A549 (cell line): ENCODE measurements around the gene IER5L. TPM values are rescaled to one million over a fixed set of nuclear protein-coding genes. Genes with fewer than 3 reads are reported as not detected.

Experiments
- ATAC-seq, 2 experiments: fragments of 200-7000 bp in 1 of 2; fragments of >200 bp in 1 of 2; cut with Nextera tagmentation in 1 of 2; cut with Tn5 transposase in 1 of 2; 3 replicates each; pipeline versions ENCODE4 v1.8.0 to v1.9.1; 2018 to 2020; ENCODE audit warnings: mild to moderate bottlenecking in 1 of 2, moderate library complexity in 1 of 2
- CTCF ChIA-PET: fragments of 300-600 bp; sonication (Branson Sonifier 250); formaldehyde crosslinking; extraction: SDS; loops from one replicate; lab custom pipeline; 2021; ENCODE audit warnings: antibody characterized with exemption, inconsistent platforms; lab: Yijun Ruan, JAX
- POLR2A ChIA-PET: fragments of 350-600 bp; formaldehyde crosslinking; extraction: SDS; loops from one replicate; lab custom pipeline; 2021; ENCODE audit warnings: antibody characterized with exemption, inconsistent platforms; lab: Yijun Ruan, JAX
- DNase-seq, 2 experiments: peaks; one replicate each; pipeline versions ENCODE4 v3.0.0 to v3.0.0-alpha.2; 2011 to 2016; ENCODE audit warnings: low read depth in 1 of 2, low spot score in 1 of 2
- FAIRE-seq: peaks from 2 replicates; lab custom pipeline; 2011; peaks lifted over from hg19 to GRCh38; lab: Jason Lieb, UNC
- H3K27ac ChIP-seq, 2 experiments: fragments of >200 bp; sonication (Bioruptor Twin); formaldehyde crosslinking; 3 replicates each; pipeline ENCODE4 v1.5.1; 2016 to 2017
- H3K4me1 ChIP-seq: fragments of >200 bp; sonication (Bioruptor Twin); formaldehyde crosslinking; 3 replicates; pipeline ENCODE4 v1.6.1; 2016
- H3K4me2 ChIP-seq: fragments of >200 bp; sonication (Bioruptor Twin); formaldehyde crosslinking; 3 replicates; pipeline ENCODE4 v1.6.1; 2016
- H3K4me3 ChIP-seq: fragments of >200 bp; sonication (Bioruptor Twin); formaldehyde crosslinking; 3 replicates; pipeline ENCODE4 v1.5.1; 2016
- H3K9me3 ChIP-seq: fragments of >200 bp; sonication (Bioruptor Twin); formaldehyde crosslinking; 3 replicates; pipeline ENCODE4 v1.6.1; 2016
- CBX8 ChIP-seq: fragments of 200-600 bp; sonication (generic); IDR thresholded peaks from 2 replicates; pipeline ENCODE4 v1.6.1; 2016
- ESRRA ChIP-seq: fragments of 150-350 bp; IDR thresholded peaks from 2 replicates; pipeline ENCODE4 v1.6.1; 2014; ENCODE audit warnings: mild to moderate bottlenecking, low read length, borderline replicate concordance
- FOSL2 ChIP-seq, 2 experiments: fragments of 450-650 bp in 1 of 2; fragments of >200 bp in 1 of 2; sonication (Bioruptor Twin) in 1 of 2; formaldehyde crosslinking; IDR thresholded peaks; 2 replicates each; pipeline versions ENCODE4 v1.5.0 to v1.6.1; 2016 to 2020; ENCODE audit warnings: mild to moderate bottlenecking in 1 of 2, moderate library complexity in 1 of 2
- GATA3 ChIP-seq: IDR thresholded peaks from 2 replicates; pipeline ENCODE4 v1.6.1; 2012; ENCODE audit warnings: borderline replicate concordance
- HDAC2 ChIP-seq: fragments of 200-600 bp; sonication (generic); IDR thresholded peaks from 2 replicates; pipeline ENCODE4 v1.6.1; 2016
- HEYL ChIP-seq: fragments of 250-450 bp; sonication (Bioruptor Pico); IDR thresholded peaks from 2 replicates; pipeline ENCODE4 v1.8.0; 2021; ENCODE audit warnings: mild to moderate bottlenecking, moderate library complexity
- HOXA7 ChIP-seq: fragments of 250-450 bp; sonication (Bioruptor Pico); IDR thresholded peaks from 2 replicates; pipeline ENCODE4 v1.5.0; 2020; ENCODE audit warnings: mild to moderate bottlenecking, moderate library complexity
- JUN ChIP-seq, 2 experiments: fragments of >200 bp; sonication (Bioruptor Twin); formaldehyde crosslinking; IDR thresholded peaks; 2 replicates in 1 of 2; 3 replicates in 1 of 2; pipeline ENCODE4 v1.6.1; 2016 to 2017
- KDM1A ChIP-seq: fragments of 200-600 bp; sonication (generic); IDR thresholded peaks from 2 replicates; pipeline ENCODE4 v1.6.1; 2016; ENCODE audit warnings: low read depth, mild to moderate bottlenecking
- MAFK ChIP-seq: fragments of 450-650 bp; IDR thresholded peaks from 2 replicates; pipeline ENCODE4 v1.6.1; 2014; ENCODE audit not compliant: partially characterized antibody
- MYC ChIP-seq: IDR thresholded peaks from 2 replicates; pipeline ENCODE4 v1.6.1; 2012; ENCODE audit warnings: mild to moderate bottlenecking, inconsistent platforms, low read length, improper control_type of control experiment, borderline replicate concordance
- NFE2L2 ChIP-seq: fragments of 150-350 bp; conservative IDR thresholded peaks from 2 replicates; pipeline ENCODE4 v1.6.1; 2014; ENCODE audit warnings: low read length
- NPAS2 ChIP-seq: fragments of 250-450 bp; sonication (Bioruptor Pico); IDR thresholded peaks from 2 replicates; pipeline ENCODE4 v1.8.0; 2022; ENCODE audit warnings: mild to moderate bottlenecking, moderate library complexity, borderline replicate concordance
- NR3C1 ChIP-seq: fragments of >200 bp; sonication (Bioruptor Twin); formaldehyde crosslinking; IDR thresholded peaks from 3 replicates; pipeline ENCODE4 v1.6.1; 2017
- PHF8 ChIP-seq: fragments of 200-600 bp; sonication (generic); IDR thresholded peaks from 2 replicates; pipeline ENCODE4 v1.6.1; 2016; ENCODE audit warnings: low read depth, mild to moderate bottlenecking, antibody characterized with exemption, moderate library complexity, borderline replicate concordance
- RFX5 ChIP-seq: fragments of 450-650 bp; IDR thresholded peaks from 2 replicates; pipeline ENCODE4 v1.7.1; 2014; ENCODE audit warnings: antibody characterized with exemption, mild to moderate bottlenecking, moderate library complexity
- SMC3 ChIP-seq: fragments of >200 bp; sonication (Bioruptor Twin); formaldehyde crosslinking; IDR thresholded peaks from 3 replicates; pipeline ENCODE4 v1.6.1; 2018; ENCODE audit warnings: inconsistent platforms
- ZC3H11A ChIP-seq: fragments of 450-650 bp; IDR thresholded peaks from 2 replicates; pipeline ENCODE4 v1.6.1; 2014; ENCODE audit warnings: antibody characterized with exemption, mild to moderate bottlenecking
- ZNF302 ChIP-seq: fragments of 250-450 bp; sonication (Bioruptor Pico); IDR thresholded peaks from 2 replicates; pipeline ENCODE4 v1.9.0; 2021; ENCODE audit warnings: inconsistent platforms, mild to moderate bottlenecking, moderate library complexity
- ZSCAN20 ChIP-seq: fragments of 250-450 bp; sonication (Bioruptor Pico); IDR thresholded peaks from 2 replicates; pipeline ENCODE4 v1.8.0; 2022; ENCODE audit warnings: mild to moderate bottlenecking, moderate library complexity
- WGBS: methylation state at CpG from one replicate; pipeline ENCODE4 v1.1.6; 2017; ENCODE audit errors: missing lambda C conversion rate; 5-methylcytosine and 5-hydroxymethylcytosine counted together
- polyA plus RNA-seq, 4 experiments: library from polyadenylated mRNA; depleted of rRNA in 3 of 4; stranded (reverse); fragments of >200 nt; fragmentation: RNase III in 1 of 4; extraction: RNeasy Plus Mini Kit Qiagen cat#74134 plus additional on column Dnase treatment in 1 of 4; gene quantifications; 2 replicates in 3 of 4; 3 replicates in 1 of 4; pipeline ENCODE4 v1.2.3, GENCODE V29; 2011 to 2017
- TF ChIP-seq, protein P1 (sequence below): fragments of 250-450 bp; sonication (Bioruptor Pico); IDR thresholded peaks from 2 replicates; pipeline ENCODE4 v1.5.0; 2020; ENCODE audit warnings: low read depth, mild to moderate bottlenecking, moderate library complexity
- TF ChIP-seq, protein P2 (sequence below): fragments of >200 bp; sonication (Bioruptor Twin); formaldehyde crosslinking; IDR thresholded peaks from 3 replicates; pipeline ENCODE4 v1.6.1; 2016

The IER5L gene
- polyA plus RNA-seq, 2 of the 4 experiments (the other 2 are of a cell fraction): 25.1 to 67.5 TPM

DNA sequence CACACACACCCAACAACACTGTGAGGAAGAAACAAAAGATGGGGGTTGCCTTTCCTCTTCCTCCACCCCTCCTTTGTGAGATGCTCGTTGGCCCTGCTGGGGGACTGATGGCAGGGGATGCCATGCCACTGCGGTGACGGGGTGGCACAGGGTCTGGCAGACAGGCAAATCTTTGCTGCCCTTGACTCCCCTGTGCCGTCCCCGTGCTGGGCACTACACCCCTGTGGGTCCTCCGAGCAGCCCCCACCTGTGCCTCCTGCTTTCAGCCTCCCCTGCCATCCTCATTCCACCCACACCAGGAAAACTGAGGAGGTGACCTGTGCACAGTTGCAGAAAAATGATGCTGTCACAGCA is 40.2 kb upstream of the IER5L start (continued):
- TF ChIP-seq, protein P1, sequence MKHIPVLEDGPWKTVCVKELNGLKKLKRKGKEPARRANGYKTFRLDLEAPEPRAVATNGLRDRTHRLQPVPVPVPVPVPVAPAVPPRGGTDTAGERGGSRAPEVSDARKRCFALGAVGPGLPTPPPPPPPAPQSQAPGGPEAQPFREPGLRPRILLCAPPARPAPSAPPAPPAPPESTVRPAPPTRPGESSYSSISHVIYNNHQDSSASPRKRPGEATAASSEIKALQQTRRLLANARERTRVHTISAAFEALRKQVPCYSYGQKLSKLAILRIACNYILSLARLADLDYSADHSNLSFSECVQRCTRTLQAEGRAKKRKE (CRISPR knock-in tag): no peak
- TF ChIP-seq, all 56 proteins: peak for 0

DNA sequence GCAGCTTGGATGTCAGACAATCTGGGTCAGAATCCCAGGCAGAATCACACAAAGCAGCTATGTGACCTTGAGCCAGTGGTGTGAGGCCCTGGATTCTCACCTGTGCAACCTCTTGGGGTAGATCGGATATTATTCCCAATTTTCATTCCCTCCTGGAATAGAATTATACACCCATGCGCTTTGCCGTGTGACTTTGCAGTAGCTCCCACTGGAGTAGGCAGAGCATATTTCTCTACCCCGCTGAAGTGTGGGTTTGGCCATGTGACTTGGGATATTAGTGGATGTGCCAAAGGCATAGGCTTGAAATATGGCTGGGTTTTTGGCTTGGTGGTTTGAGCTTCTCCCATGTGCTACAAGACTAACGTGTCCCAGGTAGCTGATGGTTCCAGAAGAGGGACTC is 35.5 kb upstream of the IER5L start:
- ChIA-PET POLR2A (no interaction called here), CTCF (no interaction called here)
- TF ChIP-seq MAFK (no peak), GATA3 (no peak), ZC3H11A (no peak), HEYL (CRISPR knock-in tag) (no peak), ESRRA (no peak), ZSCAN20 (CRISPR knock-in tag) (no peak), NPAS2 (CRISPR knock-in tag) (no peak), NFE2L2 (no peak), KDM1A (no peak), SMC3 (no peak)

DNA sequence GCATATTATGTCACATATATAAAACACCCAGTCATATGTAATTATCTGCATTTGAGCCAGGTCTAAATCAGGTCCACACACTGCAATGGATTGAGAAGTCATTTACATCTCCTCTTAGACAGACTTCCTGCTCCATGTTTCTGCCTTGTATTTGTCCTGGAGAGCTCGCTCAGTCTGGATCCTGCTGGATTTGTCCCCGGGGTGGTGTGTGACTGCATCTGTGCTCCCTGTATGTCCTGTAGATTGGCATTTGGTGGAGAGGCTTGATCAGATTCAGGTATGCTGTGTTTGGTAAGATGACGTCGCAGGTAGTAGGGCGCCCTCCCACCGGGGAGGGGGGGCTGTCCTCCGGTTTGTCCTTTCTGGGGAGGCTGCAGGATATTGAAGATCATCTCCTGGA is 33.6 kb upstream of the IER5L start:
- ChIA-PET CTCF (interaction anchor here (1.4 to 2.2 kb wide), 2 partner anchors 19 to 29 kb away, joined by 4 to 9 read pairs; no protein-coding TSS in a partner anchor), POLR2A (interaction anchor here (2.1 kb wide), 1 partner anchor 33 kb away, joined by 7 read pairs; the partner anchor contains the start of gene IER5L)
- Histone ChIP-seq H3K9me3 (no peaks in the 10 kb centered on the region), H3K4me1 (no peaks in the 10 kb centered on the region), H3K4me2 (no peak overlapping the region), H3K4me3 (no peak overlapping the region), H3K27ac (no peak overlapping the region)
- ATAC-seq: no peak
- FAIRE-seq: no peak
- DNase-seq: no peak
- TF ChIP-seq PHF8 (no peak), FOSL2 (IDR thresholded peaks at IDR 0.05) (no peak), FOSL2 (CRISPR knock-in tag; IDR thresholded peaks at IDR 0.05) (no peak)
- TF ChIP-seq, protein P2, sequence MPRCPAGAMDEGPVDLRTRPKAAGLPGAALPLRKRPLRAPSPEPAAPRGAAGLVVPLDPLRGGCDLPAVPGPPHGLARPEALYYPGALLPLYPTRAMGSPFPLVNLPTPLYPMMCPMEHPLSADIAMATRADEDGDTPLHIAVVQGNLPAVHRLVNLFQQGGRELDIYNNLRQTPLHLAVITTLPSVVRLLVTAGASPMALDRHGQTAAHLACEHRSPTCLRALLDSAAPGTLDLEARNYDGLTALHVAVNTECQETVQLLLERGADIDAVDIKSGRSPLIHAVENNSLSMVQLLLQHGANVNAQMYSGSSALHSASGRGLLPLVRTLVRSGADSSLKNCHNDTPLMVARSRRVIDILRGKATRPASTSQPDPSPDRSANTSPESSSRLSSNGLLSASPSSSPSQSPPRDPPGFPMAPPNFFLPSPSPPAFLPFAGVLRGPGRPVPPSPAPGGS: no peak
- 73% methylated on average over 7 of the region's 7 CpGs for WGBS

More for the DNA sequence above, 35.5 kb upstream of the IER5L start:
- FAIRE-seq: no peak
- H3K4me3 ChIP-seq: no peak overlapping the region
- ATAC-seq: no peak
- H3K4me2 ChIP-seq: no peak overlapping the region
- no peak overlapping the region for H3K27ac ChIP-seq
- H3K9me3 ChIP-seq: no peaks in the 10 kb centered on the region
- no peak for DNase-seq
- 85% methylated on average over 5 of the region's 5 CpGs for WGBS
- H3K4me1 ChIP-seq: no peaks in the 10 kb centered on the region

DNA sequence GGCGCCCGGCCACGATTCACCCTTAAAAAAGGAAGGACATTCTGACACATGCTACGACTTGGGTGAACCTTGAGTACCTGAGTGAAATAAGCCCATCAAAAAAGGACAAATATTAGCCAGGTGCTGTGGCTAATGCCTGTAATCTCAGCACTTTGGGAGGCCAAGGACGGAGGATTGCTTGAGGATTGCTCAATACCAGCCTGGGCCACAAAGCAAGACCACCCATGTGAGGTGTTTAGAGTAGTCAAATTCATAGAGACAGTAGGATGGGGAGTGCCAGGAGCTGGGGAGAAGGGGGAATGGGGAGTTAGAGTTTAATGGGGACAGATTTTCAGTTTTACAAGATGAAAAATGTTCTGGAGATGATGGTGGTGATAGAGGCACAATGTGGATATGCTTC is 32.1 kb upstream of the IER5L start:
- no peak for FAIRE-seq
- POLR2A ChIA-PET: interaction anchor here (2.1 kb wide), 1 partner anchor 32 kb away, joined by 7 read pairs; the partner anchor contains the start of gene IER5L

More for the DNA sequence above, 32.1 kb upstream of the IER5L start:
- ATAC-seq: no peak
- CTCF ChIA-PET: interaction anchor here (0.6 to 2.2 kb wide), 4 partner anchors 9 to 415 kb away, joined by 3 to 9 read pairs (median 3); partner anchors contain the start of gene IER5L
- DNase-seq: no peak
- H3K9me3 ChIP-seq: no peaks in the 10 kb centered on the region
- WGBS: 90% methylated on average over 4 of the region's 5 CpGs
- H3K27ac ChIP-seq: no peak overlapping the region
- H3K4me2 ChIP-seq: no peak overlapping the region
- H3K4me3 ChIP-seq: no peak overlapping the region
- TF ChIP-seq JUN (IDR thresholded peaks at IDR 0.05) (no peak), ZNF302 (CRISPR knock-in tag) (no peak), HDAC2 (no peak), HOXA7 (CRISPR knock-in tag) (no peak), PHF8 (no peak), MYC (no peak), RFX5 (no peak), NR3C1 (no peak), ZC3H11A (no peak), CBX8 (no peak)
- TF ChIP-seq, protein P1 (CRISPR knock-in tag): no peak
- H3K4me1 ChIP-seq: no peaks in the 10 kb centered on the region
